ENCODE measurements around the gene SPRING1. TPM values are rescaled to one million over a fixed set of nuclear protein-coding genes. Genes with fewer than 3 reads are reported as not detected.

The SPRING1 gene, protein sequence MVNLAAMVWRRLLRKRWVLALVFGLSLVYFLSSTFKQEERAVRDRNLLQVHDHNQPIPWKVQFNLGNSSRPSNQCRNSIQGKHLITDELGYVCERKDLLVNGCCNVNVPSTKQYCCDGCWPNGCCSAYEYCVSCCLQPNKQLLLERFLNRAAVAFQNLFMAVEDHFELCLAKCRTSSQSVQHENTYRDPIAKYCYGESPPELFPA
- 9.1 TPM for total RNA-seq

- peaks cover 24% of the 10 kb centered on the region for H3K4me1 ChIP-seq (ENCODE audit: insufficient read depth, low read length)
- H3K9me3 ChIP-seq (ENCODE audit: low read depth, low read length): no peaks in the 10 kb centered on the region
- H3K4me3 ChIP-seq (ENCODE audit: low read length): peak within 1 kb of the TSS; percentile 82
These were observed at the start of gene SPRING1, which contains the start of gene RNFT2 for GRCh38 chr12:116737774-116738657. Gene SPRING1, minus strand, starts transcription at chr12:116738069. Its CDS starts 169 bp downstream, at chr12:116737900. Gene RNFT2, plus strand, starts transcription at chr12:116738315. Its CDS starts 2,183 bp downstream, at chr12:116740498.

DNA sequence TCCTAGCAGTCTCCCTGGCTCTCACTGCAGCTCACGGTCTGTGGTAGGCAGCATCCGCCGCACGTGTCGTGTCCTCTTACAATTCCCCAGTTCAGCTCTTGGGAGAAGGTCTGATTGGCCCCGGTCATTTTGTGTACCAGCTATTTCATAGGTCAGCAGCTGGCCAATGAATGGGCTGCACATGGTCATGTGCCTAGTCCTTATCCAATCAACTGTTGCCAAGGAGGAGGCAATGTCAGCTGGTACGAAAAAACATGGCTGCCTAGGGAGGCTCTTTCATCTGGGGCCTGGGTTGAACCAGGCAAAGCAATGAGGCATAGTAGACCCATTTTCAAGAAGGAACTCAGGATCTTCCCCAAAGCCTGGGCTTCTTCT is 46.4 kb upstream of the SPRING1 start:
- Histone ChIP-seq H3K4me1 (ENCODE audit: insufficient read depth, low read length) (no peaks in the 10 kb centered on the region), H3K4me3 (ENCODE audit: low read length) (no peak overlapping the region), H3K9me3 (ENCODE audit: low read depth, low read length) (no peaks in the 10 kb centered on the region), H3K27me3 (ENCODE audit: insufficient read depth, low read length) (no peaks in the 10 kb centered on the region)

More at GRCh38 chr12:116737774-116738657, at the start of gene SPRING1, which contains the start of gene RNFT2:
- H3K27me3 ChIP-seq (ENCODE audit: insufficient read depth, low read length): no peaks in the 10 kb centered on the region

GRCh38 chr12:116783525-116784237 is 45.8 kb upstream of the SPRING1 start:
- H3K4me1 ChIP-seq (ENCODE audit: insufficient read depth, low read length): no peaks in the 10 kb centered on the region
- H3K9me3 ChIP-seq (ENCODE audit: low read depth, low read length): no peaks in the 10 kb centered on the region
- no peaks in the 10 kb centered on the region for H3K27me3 ChIP-seq (ENCODE audit: insufficient read depth, low read length)
- no peak overlapping the region for H3K4me3 ChIP-seq (ENCODE audit: low read length)

GRCh38 chr12:116780942-116781341 is 43.1 kb upstream of the SPRING1 start:
- Histone ChIP-seq H3K27me3 (ENCODE audit: insufficient read depth, low read length) (no peaks in the 10 kb centered on the region), H3K4me3 (ENCODE audit: low read length) (no peak overlapping the region), H3K4me1 (ENCODE audit: insufficient read depth, low read length) (no peaks in the 10 kb centered on the region), H3K9me3 (ENCODE audit: low read depth, low read length) (no peaks in the 10 kb centered on the region)

- H3K4me3 ChIP-seq (ENCODE audit: low read length): no peak overlapping the region
- no peaks in the 10 kb centered on the region for H3K9me3 ChIP-seq (ENCODE audit: low read depth, low read length)
- H3K4me1 ChIP-seq (ENCODE audit: insufficient read depth, low read length): no peaks in the 10 kb centered on the region
- H3K27me3 ChIP-seq (ENCODE audit: insufficient read depth, low read length): no peaks in the 10 kb centered on the region
These were observed 41.7 kb upstream of the SPRING1 start for GRCh38 chr12:116779597-116779996.

DNA sequence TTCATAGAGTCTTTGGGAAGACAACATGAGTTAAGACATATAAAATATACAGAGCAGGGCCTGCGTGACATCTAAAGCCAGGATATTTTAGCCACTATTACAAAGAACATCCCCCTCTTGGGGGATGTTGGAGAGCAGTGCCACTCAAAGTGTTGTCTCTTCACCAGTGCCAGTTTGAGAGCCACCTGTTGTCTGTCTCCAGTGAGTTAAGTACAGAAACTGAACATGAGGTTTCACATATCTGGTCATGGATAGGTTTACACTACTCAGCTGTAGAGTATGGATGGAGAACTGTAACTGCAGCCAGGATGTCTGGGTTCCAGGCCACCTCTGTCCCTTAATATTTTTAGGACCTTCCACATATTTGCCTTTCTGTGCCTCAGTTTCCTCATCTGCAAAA is 39.4 kb upstream of the SPRING1 start:
- no peak overlapping the region for H3K4me3 ChIP-seq (ENCODE audit: low read length)
- no peaks in the 10 kb centered on the region for H3K4me1 ChIP-seq (ENCODE audit: insufficient read depth, low read length)
- no peaks in the 10 kb centered on the region for H3K27me3 ChIP-seq (ENCODE audit: insufficient read depth, low read length)
- H3K9me3 ChIP-seq (ENCODE audit: low read depth, low read length): no peaks in the 10 kb centered on the region

- Histone ChIP-seq H3K4me1 (ENCODE audit: insufficient read depth, low read length) (no peaks in the 10 kb centered on the region), H3K27me3 (ENCODE audit: insufficient read depth, low read length) (no peaks in the 10 kb centered on the region), H3K9me3 (ENCODE audit: low read depth, low read length) (no peaks in the 10 kb centered on the region), H3K4me3 (ENCODE audit: low read length) (no peak overlapping the region)
These were observed 36.2 kb upstream of the SPRING1 start for GRCh38 chr12:116774020-116774419.

GRCh38 chr12:116773276-116773731 is 35.4 kb upstream of the SPRING1 start:
- Histone ChIP-seq H3K27me3 (ENCODE audit: insufficient read depth, low read length) (no peaks in the 10 kb centered on the region), H3K9me3 (ENCODE audit: low read depth, low read length) (no peaks in the 10 kb centered on the region), H3K4me1 (ENCODE audit: insufficient read depth, low read length) (no peaks in the 10 kb centered on the region), H3K4me3 (ENCODE audit: low read length) (no peak overlapping the region)

GRCh38 chr12:116771651-116772050 is 33.8 kb upstream of the SPRING1 start:
- Histone ChIP-seq H3K9me3 (ENCODE audit: low read depth, low read length) (no peaks in the 10 kb centered on the region), H3K27me3 (ENCODE audit: insufficient read depth, low read length) (no peaks in the 10 kb centered on the region), H3K4me1 (ENCODE audit: insufficient read depth, low read length) (no peaks in the 10 kb centered on the region), H3K4me3 (ENCODE audit: low read length) (no peak overlapping the region)

- H3K4me3 ChIP-seq (ENCODE audit: low read length): no peak overlapping the region
- H3K9me3 ChIP-seq (ENCODE audit: low read depth, low read length): no peaks in the 10 kb centered on the region
- H3K27me3 ChIP-seq (ENCODE audit: insufficient read depth, low read length): no peaks in the 10 kb centered on the region
- H3K4me1 ChIP-seq (ENCODE audit: insufficient read depth, low read length): no peaks in the 10 kb centered on the region
These were observed 28.9 kb upstream of the SPRING1 start for GRCh38 chr12:116766746-116767145.

- Histone ChIP-seq H3K9me3 (ENCODE audit: low read depth, low read length) (no peaks in the 10 kb centered on the region), H3K27me3 (ENCODE audit: insufficient read depth, low read length) (no peaks in the 10 kb centered on the region), H3K4me1 (ENCODE audit: insufficient read depth, low read length) (no peaks in the 10 kb centered on the region), H3K4me3 (ENCODE audit: low read length) (no peak overlapping the region)
These were observed 28.4 kb upstream of the SPRING1 start for GRCh38 chr12:116766285-116766684.

GRCh38 chr12:116765271-116765670 is 27.4 kb upstream of the SPRING1 start:
- no peaks in the 10 kb centered on the region for H3K4me1 ChIP-seq (ENCODE audit: insufficient read depth, low read length)
- no peak overlapping the region for H3K4me3 ChIP-seq (ENCODE audit: low read length)
- no peaks in the 10 kb centered on the region for H3K9me3 ChIP-seq (ENCODE audit: low read depth, low read length)
- H3K27me3 ChIP-seq (ENCODE audit: insufficient read depth, low read length): no peaks in the 10 kb centered on the region

DNA sequence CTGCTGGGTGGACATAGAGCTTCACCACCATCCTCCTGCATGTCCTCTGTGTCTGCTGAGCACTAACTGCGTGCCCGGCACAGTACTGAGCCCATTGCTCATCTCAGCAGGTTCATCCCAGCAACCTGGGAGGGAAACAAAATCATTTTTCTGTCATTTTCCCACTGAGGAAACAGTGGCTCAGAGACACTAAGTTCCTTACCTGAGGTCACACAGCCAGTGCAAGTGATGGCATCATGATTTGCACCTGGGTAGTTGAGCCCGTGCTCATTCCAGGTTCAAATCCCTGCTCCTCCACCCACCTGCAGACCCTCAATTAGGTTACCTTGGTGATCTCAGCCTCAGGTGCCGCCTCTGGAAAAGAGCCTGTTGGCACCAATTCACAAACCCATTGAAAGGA is 23.6 kb upstream of the SPRING1 start:
- Histone ChIP-seq H3K9me3 (ENCODE audit: low read depth, low read length) (no peaks in the 10 kb centered on the region), H3K4me3 (ENCODE audit: low read length) (no peak overlapping the region), H3K27me3 (ENCODE audit: insufficient read depth, low read length) (no peaks in the 10 kb centered on the region), H3K4me1 (ENCODE audit: insufficient read depth, low read length) (no peaks in the 10 kb centered on the region)

DNA sequence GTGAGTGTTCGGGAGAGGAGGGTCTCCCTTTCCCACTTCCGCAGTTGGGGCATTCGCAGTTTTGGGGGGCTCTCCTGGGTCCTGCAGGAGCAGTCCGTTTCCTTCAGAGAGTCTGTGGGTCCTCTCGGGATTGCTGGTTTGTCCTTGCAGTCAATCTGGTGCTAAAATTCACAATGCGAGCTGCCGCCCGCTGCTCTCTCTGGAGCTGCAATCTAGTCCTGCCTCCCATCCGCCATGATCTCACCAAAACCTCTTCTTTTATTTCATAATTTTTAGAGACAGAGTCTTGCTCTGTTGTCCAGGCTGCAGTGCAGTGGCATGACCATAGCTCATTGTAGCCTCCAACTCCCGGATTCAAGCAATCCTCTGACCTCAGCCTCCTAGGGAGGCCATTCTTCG is 22.8 kb upstream of the SPRING1 start:
- H3K4me1 ChIP-seq (ENCODE audit: insufficient read depth, low read length): no peaks in the 10 kb centered on the region
- no peaks in the 10 kb centered on the region for H3K27me3 ChIP-seq (ENCODE audit: insufficient read depth, low read length)
- no peak overlapping the region for H3K4me3 ChIP-seq (ENCODE audit: low read length)
- no peaks in the 10 kb centered on the region for H3K9me3 ChIP-seq (ENCODE audit: low read depth, low read length)
